Transverse colon (tissue), 4 donors: ENCODE results near the gene LRPAP1. TPM values are rescaled to one million over a fixed set of nuclear protein-coding genes. Genes with fewer than 3 reads are reported as not detected.
"Not testable (repeated sequence)": the region's sequence is repeated elsewhere in the genome, so short reads cannot be mapped to it uniquely, and the experiment has no call there.

Experiments used
- DNase-seq: peaks from one replicate; pipeline ENCODE4 v3.0.0-alpha.2; 2019
- H3K27ac ChIP-seq, 4 donors: fragments of 200-600 bp; sonication (generic); 2 replicates each; pipeline ENCODE4 v1.5.1; 2016 to 2018; ENCODE audit warnings: inconsistent platforms in 4 of 4
- H3K27me3 ChIP-seq: fragments of 200-600 bp; sonication (generic); 2 replicates; pipeline ENCODE4 v1.5.1; 2017; ENCODE audit warnings: inconsistent platforms
- H3K36me3 ChIP-seq, 4 donors: fragments of 200-600 bp; sonication (generic); 2 replicates each; pipeline ENCODE4 v1.5.1; 2017 to 2019; ENCODE audit warnings: inconsistent platforms in 4 of 4
- H3K4me1 ChIP-seq, 4 donors: fragments of 200-600 bp; sonication (generic); 2 replicates each; pipeline ENCODE4 v1.5.1; 2017 to 2020; ENCODE audit warnings: inconsistent platforms in 4 of 4
- H3K4me3 ChIP-seq, 4 donors: fragments of 200-600 bp; sonication (generic); 1 replicate in 1 of 4; 2 replicates in 3 of 4; pipeline versions ENCODE4 v1.5.1 to v1.6.1; 2017 to 2019; ENCODE audit warnings: inconsistent platforms in 4 of 4
- H3K9me3 ChIP-seq, 2 donors: fragments of 200-600 bp; sonication (generic); 2 replicates each; pipeline ENCODE4 v1.5.1; 2017 to 2019; ENCODE audit warnings: inconsistent platforms in 2 of 2
- EP300 ChIP-seq: sonication (generic); formaldehyde crosslinking; IDR thresholded peaks from one replicate; pipeline ENCODE4 v1.6.1; 2017; ENCODE audit warnings: antibody characterized with exemption, low read depth
- POLR2A ChIP-seq: fragments of 450-650 bp; IDR thresholded peaks from one replicate; pipeline ENCODE4 v1.6.1; 2016; ENCODE audit warnings: antibody characterized with exemption, mild to moderate bottlenecking, moderate library complexity
- POLR2AphosphoS5 ChIP-seq, 3 donors: sonication (generic); formaldehyde crosslinking; IDR thresholded peaks; one replicate each; pipeline ENCODE4 v1.6.1; 2016; ENCODE audit warnings: antibody characterized with exemption in 3 of 3
- WGBS, 2 donors: methylation state at CpG; one replicate each; pipeline ENCODE4 v1.1.5; 2018; ENCODE audit warnings: low coverage in 1 of 2; 5-methylcytosine and 5-hydroxymethylcytosine counted together
- in situ Hi-C, 4 donors: fragments of 200-750 bp; cut with MboI; loops; one replicate each; pipeline versions ENCODE4 v1.15.0 to v1.15.1; 2017; ENCODE audit warnings: low sequenced_read_pairs in 3 of 4, low pct_ligation_motif_present in 1 of 4, low pct_unique_long_range_greater_than_20kb in 1 of 4
- intact Hi-C: fragments of 100-400 bp; cut with DNase I; formaldehyde crosslinking; loops from one replicate; pipeline ENCODE4 v1.15.1; 2023; ENCODE audit warnings: low total_unique reads
- total RNA-seq, 4 donors: library from RNA; depleted of rRNA; stranded (reverse); fragments of >200 nt; gene quantifications; one replicate each; pipeline ENCODE4 v1.1.0, GENCODE V29; 2016
- TF ChIP-seq, protein P1 (sequence below), 5 experiments: fragments of 200-600 bp in 3 of 5; fragments of 450-650 bp in 2 of 5; sonication (generic) in 3 of 5; IDR thresholded peaks; 1 replicate in 2 of 5; 2 replicates in 3 of 5; pipeline ENCODE4 v1.5.1; 2016 to 2017; ENCODE audit warnings: antibody characterized with exemption in 5 of 5, inconsistent platforms in 3 of 5, mild to moderate bottlenecking in 2 of 5, moderate library complexity in 1 of 5

Gene LRPAP1
- total RNA-seq, 4 donors from 2014 or later: 98.6 to 140 (median 115) TPM

DNA sequence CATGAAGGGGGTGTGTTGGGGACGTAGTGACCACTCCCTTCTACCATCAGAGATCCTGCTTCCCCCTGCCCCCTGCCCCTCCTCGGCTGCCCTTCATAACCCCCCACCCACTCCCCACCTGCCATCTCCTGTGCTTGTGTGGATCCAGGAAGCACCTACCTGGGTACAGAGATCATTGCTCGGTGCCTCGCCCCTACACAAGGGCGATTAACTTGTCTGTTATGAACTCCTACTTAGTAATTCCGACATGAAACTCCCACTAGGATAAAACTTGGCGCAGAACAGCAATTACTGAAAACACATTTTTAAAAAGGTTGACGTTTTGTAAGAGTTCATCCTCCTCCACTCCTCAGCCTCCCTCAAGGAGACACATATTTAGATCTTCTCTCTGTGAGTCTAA lies 11.2 kb upstream of the LRPAP1 start:
- H3K27me3 ChIP-seq, H3K27ac ChIP-seq, intact Hi-C loops, H3K36me3 ChIP-seq, H3K4me3 ChIP-seq, H3K4me1 ChIP-seq, H3K9me3 ChIP-seq, DNase-seq, in situ Hi-C loops: not testable (repeated sequence)
- 71 to 82% methylated on average over 1 to 6 of the region's 8 CpGs for WGBS, 2 donors

DNA sequence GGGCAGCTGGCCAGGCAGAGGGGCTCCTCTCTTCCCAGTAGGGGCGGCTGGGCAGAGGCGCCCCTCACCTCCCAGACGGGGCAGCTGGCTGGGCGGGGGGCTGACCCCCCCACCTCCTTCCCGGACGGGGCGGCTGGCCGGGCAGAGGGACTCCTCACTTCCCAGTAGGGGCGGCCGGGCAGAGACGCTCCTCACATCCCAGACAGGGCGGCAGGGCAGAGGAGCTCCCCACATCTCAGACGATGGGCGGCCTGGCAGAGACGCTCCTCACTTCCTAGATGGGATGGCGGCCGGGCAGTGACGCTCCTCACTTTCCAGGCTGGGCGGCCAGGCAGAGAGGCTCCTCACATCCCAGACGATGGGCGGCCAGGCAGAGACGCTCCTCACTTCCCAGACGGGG lies 6.7 kb upstream of the LRPAP1 start:
- DNase-seq, H3K36me3 ChIP-seq, intact Hi-C loops, H3K9me3 ChIP-seq, H3K4me3 ChIP-seq, in situ Hi-C loops, H3K27ac ChIP-seq, H3K4me1 ChIP-seq, H3K27me3 ChIP-seq: not testable (repeated sequence)
- 97% methylated on average over 11 of the region's 23 CpGs; no CpG with 5 or more reads in 1 of the 2 donors for WGBS, 2 donors

DNA sequence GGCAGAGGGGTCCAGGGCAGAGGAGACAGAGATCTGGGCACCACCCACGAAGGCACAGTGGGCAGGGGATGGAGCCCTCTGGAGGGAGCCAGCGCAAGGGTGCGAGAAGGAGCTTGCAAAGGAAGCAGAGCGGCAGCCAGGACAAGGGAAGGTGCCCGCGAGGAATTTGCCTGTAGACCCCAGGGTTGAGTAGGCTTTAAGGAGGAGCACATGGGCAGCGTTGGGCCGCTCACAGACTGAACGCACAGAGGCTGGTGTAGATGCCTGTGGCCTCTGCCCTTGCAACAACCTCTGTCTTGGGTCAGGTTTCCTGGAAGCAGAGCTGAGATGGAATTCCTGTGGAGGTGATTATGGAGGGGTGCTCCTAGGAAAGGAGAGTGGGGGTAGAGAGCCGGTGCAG lies 3.6 kb upstream of the LRPAP1 start:
- 88 to 91% methylated on average over 8 to 10 of the region's 10 CpGs for WGBS, 2 donors
- H3K9me3 ChIP-seq, DNase-seq, H3K4me3 ChIP-seq, H3K27me3 ChIP-seq, H3K36me3 ChIP-seq, in situ Hi-C loops, H3K27ac ChIP-seq, intact Hi-C loops: not testable (repeated sequence)
- H3K4me1 ChIP-seq: peaks cover 4 to 16% (median 14%) of the 10 kb centered on the region in 4 donors

DNA sequence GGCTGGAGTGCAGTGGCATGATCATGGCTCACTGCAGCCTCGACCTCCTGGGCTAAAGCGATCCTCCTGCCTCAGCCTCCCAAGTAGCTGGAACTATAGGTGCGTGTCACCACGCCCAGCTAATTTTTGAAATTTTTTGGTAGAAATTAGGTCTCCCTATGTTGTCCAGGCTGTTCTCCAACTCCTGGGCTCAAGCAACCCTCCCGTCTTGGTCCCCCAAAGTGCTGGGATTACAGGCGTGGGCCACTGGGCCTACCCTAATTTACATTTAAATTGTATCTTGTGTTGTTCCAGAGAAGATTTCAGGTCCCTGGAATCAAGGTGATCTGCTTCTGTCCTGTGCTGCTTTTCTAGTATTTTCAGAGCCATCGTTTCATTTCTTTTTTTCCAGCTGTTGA lies 1.2 kb upstream of the LRPAP1 start:
- Histone ChIP-seq H3K9me3 (no peaks in the 10 kb centered on the region), H3K27me3 (no peaks in the 10 kb centered on the region), H3K4me3 (no peak overlapping the region), H3K27ac (no peak overlapping the region), H3K36me3 (no peaks in the 10 kb centered on the region), H3K4me1 (peaks cover 9 to 28% (median 23%) of the 10 kb centered on the region in 4 donors)
- DNase-seq: no peak
- 92 to 100% methylated on average over 1 to 7 of the region's 7 CpGs for WGBS, 2 donors
- intact Hi-C loops (no loop called here), in situ Hi-C loops (no loop called here)
- no peak for TF ChIP-seq EP300
- TF ChIP-seq POLR2A: no peak
- TF ChIP-seq POLR2AphosphoS5 (IDR thresholded peaks at IDR 0.05): no peak
- TF ChIP-seq, protein P1, sequence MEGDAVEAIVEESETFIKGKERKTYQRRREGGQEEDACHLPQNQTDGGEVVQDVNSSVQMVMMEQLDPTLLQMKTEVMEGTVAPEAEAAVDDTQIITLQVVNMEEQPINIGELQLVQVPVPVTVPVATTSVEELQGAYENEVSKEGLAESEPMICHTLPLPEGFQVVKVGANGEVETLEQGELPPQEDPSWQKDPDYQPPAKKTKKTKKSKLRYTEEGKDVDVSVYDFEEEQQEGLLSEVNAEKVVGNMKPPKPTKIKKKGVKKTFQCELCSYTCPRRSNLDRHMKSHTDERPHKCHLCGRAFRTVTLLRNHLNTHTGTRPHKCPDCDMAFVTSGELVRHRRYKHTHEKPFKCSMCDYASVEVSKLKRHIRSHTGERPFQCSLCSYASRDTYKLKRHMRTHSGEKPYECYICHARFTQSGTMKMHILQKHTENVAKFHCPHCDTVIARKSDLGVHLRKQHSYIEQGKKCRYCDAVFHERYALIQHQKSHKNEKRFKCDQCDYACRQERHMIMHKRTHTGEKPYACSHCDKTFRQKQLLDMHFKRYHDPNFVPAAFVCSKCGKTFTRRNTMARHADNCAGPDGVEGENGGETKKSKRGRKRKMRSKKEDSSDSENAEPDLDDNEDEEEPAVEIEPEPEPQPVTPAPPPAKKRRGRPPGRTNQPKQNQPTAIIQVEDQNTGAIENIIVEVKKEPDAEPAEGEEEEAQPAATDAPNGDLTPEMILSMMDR (IDR thresholded peaks at IDR 0.05): no peak

DNA sequence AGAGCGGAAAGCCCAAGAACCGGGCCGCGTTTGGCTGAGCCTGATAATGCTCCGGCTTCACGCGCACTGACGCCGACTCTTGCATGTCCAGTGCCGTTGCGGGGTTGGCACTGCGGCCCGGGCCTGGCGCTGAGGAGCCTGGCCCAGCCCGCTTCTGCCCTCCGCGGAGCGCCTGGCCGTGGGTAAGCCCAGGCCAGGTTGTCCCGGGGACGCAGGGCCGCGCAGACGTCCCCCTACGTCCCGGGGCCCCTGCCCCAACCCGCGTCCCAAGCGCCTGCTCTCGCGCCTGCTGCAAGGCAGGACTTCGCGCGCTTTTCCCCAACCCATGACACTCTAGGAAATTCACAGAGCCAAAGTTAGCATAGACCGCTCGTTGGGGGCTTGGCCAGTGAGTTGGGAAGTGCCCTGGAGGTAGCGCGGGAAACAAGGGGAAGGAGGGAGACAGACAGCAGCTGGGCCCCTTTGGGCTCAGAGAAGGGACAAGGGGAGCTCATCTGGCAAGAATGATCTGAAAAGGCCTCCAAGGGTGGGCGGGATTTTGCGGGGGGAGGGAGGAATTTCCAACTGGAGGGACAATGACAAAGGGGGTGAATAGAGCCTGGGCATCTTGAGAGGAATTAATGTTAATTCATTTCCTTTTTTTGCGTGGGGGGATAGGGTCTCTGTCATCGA lies 665 bp upstream of the LRPAP1 start:
- no peak for TF ChIP-seq POLR2A
- TF ChIP-seq, protein P1 (IDR thresholded peaks at IDR 0.05): no peak
- TF ChIP-seq EP300: no peak
- no peak for TF ChIP-seq POLR2AphosphoS5 (IDR thresholded peaks at IDR 0.05)
- in situ Hi-C loops: no loop called here
- Histone ChIP-seq H3K36me3 (no peaks in the 10 kb centered on the region), H3K4me3 (peak overlapping the region; percentile 31 to 97 (median 84)), H3K9me3 (no peaks in the 10 kb centered on the region), H3K27ac (peak overlapping the region; percentile 50 to 85 (median 81)), H3K4me1 (peaks cover 9 to 28% (median 23%) of the 10 kb centered on the region in 4 donors), H3K27me3 (no peaks in the 10 kb centered on the region)
- 17% methylated on average over 40 of the region's 42 CpGs; no CpG with 5 or more reads in 1 of the 2 donors for WGBS, 2 donors
- intact Hi-C loops: no loop called here
- no peak for DNase-seq
